Activated CD4-positive, alpha-beta T cell treated with anti-CD3 and anti-CD28 coated beads, Interleukin-2, amount 50 U/mL, for 1 hour (primary cell): ENCODE results near the gene GSTM1.
A peak's percentile ranks its signal among the peaks of the same experiment; 100 is the strongest.

Experiments used
- DNase-seq: peaks from one replicate; pipeline ENCODE4 v3.0.0-alpha.2; 2020

GSTM1 gene

DNA sequence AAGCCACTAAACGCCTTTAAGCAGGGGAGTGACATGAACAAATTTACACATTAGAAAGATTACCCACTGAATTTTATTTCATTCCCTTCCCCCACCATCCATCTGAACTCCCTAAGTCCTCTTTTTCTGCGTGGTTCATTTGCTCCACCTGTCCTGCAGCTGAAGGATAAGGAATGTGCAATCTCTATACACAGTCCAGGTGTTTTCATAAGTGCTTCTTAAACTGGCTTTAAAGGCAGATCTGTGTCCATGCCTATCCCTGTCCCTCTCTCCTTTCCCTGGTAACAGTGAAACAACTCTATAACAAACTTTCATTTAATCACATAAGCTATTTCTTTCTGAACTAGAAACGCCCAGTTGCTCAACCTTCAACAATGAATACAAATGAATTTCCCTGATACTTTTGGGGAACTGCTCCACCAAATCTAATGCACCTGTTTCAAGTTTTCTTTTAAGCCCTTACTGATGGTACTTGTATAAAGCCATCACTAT is 44.8 kb downstream of the GSTM1 start:
- no peak for DNase-seq

DNA sequence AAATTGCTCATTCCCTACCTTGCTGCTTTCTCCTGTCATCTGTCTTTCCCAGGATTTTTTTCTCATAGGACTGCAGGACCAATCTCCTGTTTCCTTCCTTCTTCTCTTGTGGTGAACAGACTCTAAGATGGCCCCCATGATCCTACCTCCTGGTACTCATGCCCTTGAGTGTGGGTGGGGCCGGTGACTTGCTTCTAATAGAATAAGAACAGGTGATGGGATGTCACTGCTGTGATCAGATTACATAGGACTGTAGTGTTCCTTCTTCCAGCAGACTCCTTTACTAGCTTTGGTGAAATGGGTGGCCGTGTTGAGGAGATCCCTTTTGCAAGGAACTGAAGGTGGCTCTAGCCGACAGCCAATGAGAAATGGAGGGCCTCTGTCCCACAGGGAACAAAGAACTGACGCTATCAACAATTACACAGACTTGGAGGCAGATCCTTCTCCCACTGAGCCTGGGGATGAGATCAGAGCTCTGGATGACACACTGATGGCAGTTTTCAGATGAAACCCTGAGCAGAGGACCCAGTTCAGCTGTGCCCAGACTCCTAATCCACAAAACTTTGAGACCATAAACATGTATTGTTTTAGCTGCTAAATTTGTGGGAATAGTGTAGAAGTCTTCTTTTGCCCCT is 45.7 kb downstream of the GSTM1 start:
- DNase-seq, result no peak

DNA sequence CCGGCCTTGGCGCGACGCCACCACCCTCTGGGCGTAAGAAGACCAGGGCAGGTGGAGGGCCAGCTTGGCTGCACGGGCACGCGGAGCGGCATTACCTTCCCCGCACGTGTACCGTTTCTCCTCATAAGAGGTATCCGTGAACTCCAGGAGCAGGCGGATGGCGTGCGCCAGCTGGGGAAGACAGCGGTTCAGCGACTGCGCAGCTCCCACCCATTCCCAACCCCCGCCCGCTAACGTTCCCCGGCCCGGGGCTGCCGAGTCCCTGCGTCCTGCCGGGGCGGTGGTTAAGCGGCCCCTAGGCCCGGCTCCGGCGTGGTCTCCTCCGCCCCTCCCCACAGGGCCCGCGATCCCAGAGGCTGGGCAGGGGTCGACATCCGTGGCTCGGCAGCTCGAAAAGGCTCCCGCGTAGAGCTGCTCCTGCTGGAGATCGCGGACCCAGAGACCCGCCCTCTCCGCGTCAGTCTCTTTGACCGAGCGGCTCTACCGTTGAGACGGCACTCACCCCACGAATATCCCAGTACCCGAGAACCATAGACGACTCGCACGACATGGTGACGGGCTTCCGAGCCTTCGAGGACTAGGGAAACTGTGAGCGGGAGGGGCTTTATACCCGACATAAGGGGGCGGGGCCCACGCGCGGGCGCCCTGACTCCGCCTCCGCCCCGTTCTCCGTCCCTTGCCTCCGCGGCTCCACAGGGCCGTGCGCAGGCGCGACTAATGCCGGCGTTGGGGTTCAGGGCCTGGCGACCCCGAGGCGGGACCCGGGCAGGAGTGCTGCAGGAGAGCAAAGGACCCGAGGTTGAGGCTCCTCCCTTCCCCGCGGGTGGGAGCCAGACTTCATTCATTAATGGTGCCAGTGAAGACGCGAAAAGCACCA is 52.4 kb downstream of the GSTM1 start:
- DNase-seq, result peak; percentile 82

DNA sequence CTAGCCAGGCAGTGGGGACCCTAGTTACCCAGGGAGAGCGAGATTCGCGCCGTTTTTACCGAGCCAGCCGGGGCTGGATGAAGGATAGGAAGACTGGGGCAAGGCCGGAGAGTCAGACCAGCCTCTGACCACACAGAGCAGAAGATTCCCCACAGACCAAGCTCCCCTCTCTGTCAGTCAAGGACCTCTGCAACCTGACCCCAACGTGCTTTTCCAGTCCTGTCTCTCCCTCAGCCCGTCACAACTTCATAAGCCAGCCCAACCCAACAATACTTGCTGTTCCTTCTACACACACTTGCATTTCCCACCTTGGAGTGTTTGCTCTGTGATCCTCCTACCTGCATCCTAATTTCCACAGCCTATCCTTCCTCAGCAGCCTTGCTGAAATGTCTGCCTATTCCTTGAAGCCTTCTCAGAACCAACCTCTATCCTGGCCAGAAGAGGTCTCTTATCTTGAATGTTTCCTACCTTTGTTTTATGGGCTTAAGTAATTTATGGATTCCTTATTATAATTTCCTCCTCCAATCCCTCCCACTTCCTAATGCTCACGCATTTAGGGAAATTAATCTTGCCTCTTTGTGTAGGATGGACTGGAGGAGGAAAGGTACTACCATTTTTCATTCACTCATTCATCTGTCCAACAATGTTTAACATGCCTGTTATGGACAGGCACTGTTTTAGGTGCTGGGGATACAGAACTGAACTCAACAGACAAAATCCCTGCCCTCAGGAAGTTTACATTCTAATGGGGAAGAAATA is 53.2 kb downstream of the GSTM1 start, which contains the start of gene GSTM3:
Gene GSTM3, minus strand, starts transcription at position 424 of the 759 bp plus-strand sequence. CDS start 751 bp downstream, outside the sequence.
- no peak for DNase-seq
